GM18873 (cell line): Measurements from ENCODE around the gene WDR18.

ENCODE experiments used
- ATAC-seq: cut with Tn5 transposase; IDR thresholded peaks from one replicate; pipeline ENCODE4 v1.9.1; 2021; ENCODE audit warnings: mild to moderate bottlenecking, moderate library complexity, moderate number of reproducible peaks; ENCODE audit not compliant: unreplicated experiment, low FRiP score

Gene WDR18

GRCh38 chr19:990746-991145 lies 6.6 kb downstream of the WDR18 start:
- no peak for ATAC-seq

GRCh38 chr19:991174-991931 lies 7.2 kb downstream of the WDR18 start:
- no peak for ATAC-seq

- ATAC-seq = no peak
These were observed 8.0 kb downstream of the WDR18 start for GRCh38 chr19:991932-992669.

- ATAC-seq = no peak
These were observed 8.5 kb downstream of the WDR18 start for GRCh38 chr19:992670-993055.

GRCh38 chr19:993361-993830 lies 9.3 kb downstream of the WDR18 start:
- no peak for ATAC-seq

- ATAC-seq = no peak
These were observed 9.8 kb downstream of the WDR18 start for GRCh38 chr19:993831-994393.

- no peak for ATAC-seq
These were observed 10.4 kb downstream of the WDR18 start for GRCh38 chr19:994516-994915.

- no peak for ATAC-seq
These were observed 11.1 kb downstream of the WDR18 start for GRCh38 chr19:995051-995827.

- ATAC-seq = no peak
These were observed 12.1 kb downstream of the WDR18 start for GRCh38 chr19:996051-996838.

GRCh38 chr19:998064-998463 lies 13.9 kb downstream of the WDR18 start:
- ATAC-seq = no peak

GRCh38 chr19:999379-999719 lies 15.2 kb downstream of the WDR18 start:
- ATAC-seq = no peak

- ATAC-seq = no peak
These were observed 15.9 kb downstream of the WDR18 start, which contains the start of gene GRIN3B for GRCh38 chr19:1000095-1000494. Gene GRIN3B (plus strand): TSS chr19:1000419. CDS start chr19:1000438, 19 bp downstream.

GRCh38 chr19:1000591-1001537 lies 16.7 kb downstream of the WDR18 start:
- ATAC-seq = no peak

- no peak for ATAC-seq
These were observed 17.5 kb downstream of the WDR18 start for GRCh38 chr19:1001538-1002166.

- ATAC-seq = no peak
These were observed 18.5 kb downstream of the WDR18 start for GRCh38 chr19:1002600-1002999.

- ATAC-seq = no peak
These were observed 19.1 kb downstream of the WDR18 start for GRCh38 chr19:1003283-1003682.

GRCh38 chr19:1004204-1004802 lies 20.2 kb downstream of the WDR18 start:
- ATAC-seq = no peak
